ENCODE results near the gene DNAH10.

DNAH10 gene

GRCh38 chr12:123853396-123854070, 91.4 kb downstream of the DNAH10 start (continued):
- TF ChIP-seq ZNF148 (tag by site-specific recombination; IDR thresholded peaks at IDR 0.05; ENCODE audit: borderline replicate concordance) (no peak), ZNF623 (tag by site-specific recombination; IDR thresholded peaks at IDR 0.05) (no peak)

GRCh38 chr12:123854232-123854631, 92.1 kb downstream of the DNAH10 start:
- ChIA-PET POLR2A (no interaction called here), CTCF (no interaction called here)
- no peak overlapping the region for H3K4me3 ChIP-seq (ENCODE audit: low read depth, low read length)

More at GRCh38 chr12:123854232-123854631, 92.1 kb downstream of the DNAH10 start:
- H3K36me3 ChIP-seq (ENCODE audit: control insufficient read depth in 2 of 2, insufficient read depth in 1 of 2, low read length in 2 of 2) = no peaks in the 10 kb centered on the region
- no peak for TF ChIP-seq ZNF37A (tag by site-specific recombination; IDR thresholded peaks at IDR 0.05)
- no peak for TF ChIP-seq SCRT2 (tag by site-specific recombination; IDR thresholded peaks at IDR 0.05)
- no peak for TF ChIP-seq HOXC10 (CRISPR knock-in tag; IDR thresholded peaks at IDR 0.05)
- no peak for TF ChIP-seq GLI4 (tag by site-specific recombination; IDR thresholded peaks at IDR 0.05)
- no peak for TF ChIP-seq ZNF274 (IDR thresholded peaks at IDR 0.05; ENCODE audit: low read length)
- TF ChIP-seq ZNF274 (tag by site-specific recombination; IDR thresholded peaks at IDR 0.05; ENCODE audit: borderline replicate concordance) = no peak
- no peak for TF ChIP-seq ZNF530 (tag by site-specific recombination; IDR thresholded peaks at IDR 0.05; ENCODE audit: low read depth)
- TF ChIP-seq GLIS2 (tag by site-specific recombination; IDR thresholded peaks at IDR 0.05) = no peak
- TF ChIP-seq ZNF747 (tag by site-specific recombination; IDR thresholded peaks at IDR 0.05) = no peak
- no peak for TF ChIP-seq ZNF140 (tag by site-specific recombination; IDR thresholded peaks at IDR 0.05)
- TF ChIP-seq ZNF707 (tag by site-specific recombination; IDR thresholded peaks at IDR 0.05) = no peak
- TF ChIP-seq ZNF18 (tag by site-specific recombination; IDR thresholded peaks at IDR 0.05) = no peak
- no peak for TF ChIP-seq PRDM1 (tag by site-specific recombination; IDR thresholded peaks at IDR 0.05)
- TF ChIP-seq, protein P1, sequence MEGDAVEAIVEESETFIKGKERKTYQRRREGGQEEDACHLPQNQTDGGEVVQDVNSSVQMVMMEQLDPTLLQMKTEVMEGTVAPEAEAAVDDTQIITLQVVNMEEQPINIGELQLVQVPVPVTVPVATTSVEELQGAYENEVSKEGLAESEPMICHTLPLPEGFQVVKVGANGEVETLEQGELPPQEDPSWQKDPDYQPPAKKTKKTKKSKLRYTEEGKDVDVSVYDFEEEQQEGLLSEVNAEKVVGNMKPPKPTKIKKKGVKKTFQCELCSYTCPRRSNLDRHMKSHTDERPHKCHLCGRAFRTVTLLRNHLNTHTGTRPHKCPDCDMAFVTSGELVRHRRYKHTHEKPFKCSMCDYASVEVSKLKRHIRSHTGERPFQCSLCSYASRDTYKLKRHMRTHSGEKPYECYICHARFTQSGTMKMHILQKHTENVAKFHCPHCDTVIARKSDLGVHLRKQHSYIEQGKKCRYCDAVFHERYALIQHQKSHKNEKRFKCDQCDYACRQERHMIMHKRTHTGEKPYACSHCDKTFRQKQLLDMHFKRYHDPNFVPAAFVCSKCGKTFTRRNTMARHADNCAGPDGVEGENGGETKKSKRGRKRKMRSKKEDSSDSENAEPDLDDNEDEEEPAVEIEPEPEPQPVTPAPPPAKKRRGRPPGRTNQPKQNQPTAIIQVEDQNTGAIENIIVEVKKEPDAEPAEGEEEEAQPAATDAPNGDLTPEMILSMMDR (tag by site-specific recombination; IDR thresholded peaks at IDR 0.05) = no peak
- TF ChIP-seq, protein P2, sequence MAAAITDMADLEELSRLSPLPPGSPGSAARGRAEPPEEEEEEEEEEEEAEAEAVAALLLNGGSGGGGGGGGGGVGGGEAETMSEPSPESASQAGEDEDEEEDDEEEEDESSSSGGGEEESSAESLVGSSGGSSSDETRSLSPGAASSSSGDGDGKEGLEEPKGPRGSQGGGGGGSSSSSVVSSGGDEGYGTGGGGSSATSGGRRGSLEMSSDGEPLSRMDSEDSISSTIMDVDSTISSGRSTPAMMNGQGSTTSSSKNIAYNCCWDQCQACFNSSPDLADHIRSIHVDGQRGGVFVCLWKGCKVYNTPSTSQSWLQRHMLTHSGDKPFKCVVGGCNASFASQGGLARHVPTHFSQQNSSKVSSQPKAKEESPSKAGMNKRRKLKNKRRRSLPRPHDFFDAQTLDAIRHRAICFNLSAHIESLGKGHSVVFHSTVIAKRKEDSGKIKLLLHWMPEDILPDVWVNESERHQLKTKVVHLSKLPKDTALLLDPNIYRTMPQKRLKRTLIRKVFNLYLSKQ (tag by site-specific recombination; IDR thresholded peaks at IDR 0.05; ENCODE audit: borderline replicate concordance) = no peak
- no peak for TF ChIP-seq ZNF16 (tag by site-specific recombination; IDR thresholded peaks at IDR 0.05; ENCODE audit: low read depth)
- TF ChIP-seq, protein P3, sequence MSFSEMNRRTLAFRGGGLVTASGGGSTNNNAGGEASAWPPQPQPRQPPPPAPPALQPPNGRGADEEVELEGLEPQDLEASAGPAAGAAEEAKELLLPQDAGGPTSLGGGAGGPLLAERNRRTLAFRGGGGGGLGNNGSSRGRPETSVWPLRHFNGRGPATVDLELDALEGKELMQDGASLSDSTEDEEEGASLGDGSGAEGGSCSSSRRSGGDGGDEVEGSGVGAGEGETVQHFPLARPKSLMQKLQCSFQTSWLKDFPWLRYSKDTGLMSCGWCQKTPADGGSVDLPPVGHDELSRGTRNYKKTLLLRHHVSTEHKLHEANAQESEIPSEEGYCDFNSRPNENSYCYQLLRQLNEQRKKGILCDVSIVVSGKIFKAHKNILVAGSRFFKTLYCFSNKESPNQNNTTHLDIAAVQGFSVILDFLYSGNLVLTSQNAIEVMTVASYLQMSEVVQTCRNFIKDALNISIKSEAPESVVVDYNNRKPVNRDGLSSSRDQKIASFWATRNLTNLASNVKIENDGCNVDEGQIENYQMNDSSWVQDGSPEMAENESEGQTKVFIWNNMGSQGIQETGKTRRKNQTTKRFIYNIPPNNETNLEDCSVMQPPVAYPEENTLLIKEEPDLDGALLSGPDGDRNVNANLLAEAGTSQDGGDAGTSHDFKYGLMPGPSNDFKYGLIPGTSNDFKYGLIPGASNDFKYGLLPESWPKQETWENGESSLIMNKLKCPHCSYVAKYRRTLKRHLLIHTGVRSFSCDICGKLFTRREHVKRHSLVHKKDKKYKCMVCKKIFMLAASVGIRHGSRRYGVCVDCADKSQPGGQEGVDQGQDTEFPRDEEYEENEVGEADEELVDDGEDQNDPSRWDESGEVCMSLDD (tag by site-specific recombination; IDR thresholded peaks at IDR 0.05) = no peak
- TF ChIP-seq, protein P4, sequence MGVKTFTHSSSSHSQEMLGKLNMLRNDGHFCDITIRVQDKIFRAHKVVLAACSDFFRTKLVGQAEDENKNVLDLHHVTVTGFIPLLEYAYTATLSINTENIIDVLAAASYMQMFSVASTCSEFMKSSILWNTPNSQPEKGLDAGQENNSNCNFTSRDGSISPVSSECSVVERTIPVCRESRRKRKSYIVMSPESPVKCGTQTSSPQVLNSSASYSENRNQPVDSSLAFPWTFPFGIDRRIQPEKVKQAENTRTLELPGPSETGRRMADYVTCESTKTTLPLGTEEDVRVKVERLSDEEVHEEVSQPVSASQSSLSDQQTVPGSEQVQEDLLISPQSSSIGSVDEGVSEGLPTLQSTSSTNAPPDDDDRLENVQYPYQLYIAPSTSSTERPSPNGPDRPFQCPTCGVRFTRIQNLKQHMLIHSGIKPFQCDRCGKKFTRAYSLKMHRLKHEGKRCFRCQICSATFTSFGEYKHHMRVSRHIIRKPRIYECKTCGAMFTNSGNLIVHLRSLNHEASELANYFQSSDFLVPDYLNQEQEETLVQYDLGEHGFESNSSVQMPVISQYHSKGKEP (tag by site-specific recombination; IDR thresholded peaks at IDR 0.05) = no peak
- no peaks in the 10 kb centered on the region for H3K4me1 ChIP-seq (ENCODE audit: control insufficient read depth, insufficient read depth, low read length)
- H3K27ac ChIP-seq (ENCODE audit: extremely low read depth, low read depth, low read length) = no peak overlapping the region
- H3K9me3 ChIP-seq (ENCODE audit: control insufficient read depth, insufficient read depth, low read depth, low read length) = no peaks in the 10 kb centered on the region
